Measurements from ENCODE around the gene HPSE2.

Gene HPSE2

DNA sequence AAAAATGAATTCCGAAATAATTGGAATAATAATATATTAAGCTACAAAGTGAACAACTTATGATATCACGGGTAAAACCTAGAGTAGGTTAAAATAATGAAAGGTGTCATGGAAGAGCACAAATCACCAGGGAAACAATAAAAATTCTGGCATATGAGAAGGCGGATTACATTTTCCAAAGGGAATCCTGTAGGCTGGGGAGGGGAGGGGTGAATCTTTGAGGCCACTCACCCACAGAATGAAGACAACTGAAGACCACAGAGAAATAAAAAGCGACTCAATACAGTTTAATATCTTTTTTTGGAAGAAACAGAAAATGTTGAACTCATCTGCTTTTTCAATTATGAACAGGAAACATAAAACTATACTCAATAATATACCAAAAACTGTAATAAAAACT, 659.6 kb downstream of the HPSE2 start:
- DNase-seq (ENCODE audit: low read depth) = no peak
- H3K4me3 ChIP-seq (ENCODE audit: low read depth, low read length) = no peak overlapping the region
- no peak for TF ChIP-seq CTCF (IDR thresholded peaks at IDR 0.05; ENCODE audit: control insufficient read depth, extremely low read depth, insufficient read depth)

DNA sequence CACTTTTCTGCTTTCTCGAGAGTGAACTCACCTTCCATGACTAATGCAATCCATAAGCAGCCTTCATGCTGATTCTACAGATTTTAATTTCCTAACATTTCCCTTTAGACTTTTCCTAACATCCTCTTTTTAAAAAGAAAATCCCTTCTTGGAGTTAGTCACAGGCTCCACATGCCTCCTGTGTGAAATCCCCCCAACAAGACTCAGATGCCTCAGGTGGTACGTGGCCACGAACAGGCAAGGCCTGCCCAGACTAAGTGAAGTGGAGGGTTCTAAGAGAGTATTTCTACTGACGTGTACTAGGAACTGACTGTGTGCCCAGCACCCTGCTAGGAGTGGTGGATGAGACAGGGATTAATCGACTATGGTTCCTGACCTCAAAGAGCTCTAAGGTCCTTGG, 663.1 kb downstream of the HPSE2 start:
- DNase-seq (ENCODE audit: low read depth) = no peak
- no peak for TF ChIP-seq CTCF (IDR thresholded peaks at IDR 0.05; ENCODE audit: control insufficient read depth, extremely low read depth, insufficient read depth)
- no peak overlapping the region for H3K4me3 ChIP-seq (ENCODE audit: low read depth, low read length)

DNA sequence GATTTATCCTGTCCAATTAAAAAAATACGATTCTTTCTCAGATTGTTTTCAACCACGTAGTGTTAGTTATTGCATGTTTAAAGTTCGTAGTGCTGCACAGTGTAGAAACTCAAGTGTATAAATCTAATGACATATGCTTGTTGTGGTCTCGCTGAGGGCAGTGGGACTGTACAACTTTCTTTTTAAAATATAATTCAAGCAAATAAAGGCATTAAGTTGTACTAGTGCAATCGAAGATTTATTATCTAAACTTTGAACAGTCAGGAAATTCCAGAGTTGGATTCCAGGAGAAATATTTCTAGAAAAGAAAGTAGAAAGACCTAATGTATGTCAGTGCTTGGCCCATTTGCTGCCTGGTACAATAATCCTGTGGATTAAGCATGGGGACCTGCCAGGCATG, 664.8 kb downstream of the HPSE2 start:
- no peak for TF ChIP-seq CTCF (IDR thresholded peaks at IDR 0.05; ENCODE audit: control insufficient read depth, extremely low read depth, insufficient read depth)
- H3K4me3 ChIP-seq (ENCODE audit: low read depth, low read length) = no peak overlapping the region
- no peak for DNase-seq (ENCODE audit: low read depth)

DNA sequence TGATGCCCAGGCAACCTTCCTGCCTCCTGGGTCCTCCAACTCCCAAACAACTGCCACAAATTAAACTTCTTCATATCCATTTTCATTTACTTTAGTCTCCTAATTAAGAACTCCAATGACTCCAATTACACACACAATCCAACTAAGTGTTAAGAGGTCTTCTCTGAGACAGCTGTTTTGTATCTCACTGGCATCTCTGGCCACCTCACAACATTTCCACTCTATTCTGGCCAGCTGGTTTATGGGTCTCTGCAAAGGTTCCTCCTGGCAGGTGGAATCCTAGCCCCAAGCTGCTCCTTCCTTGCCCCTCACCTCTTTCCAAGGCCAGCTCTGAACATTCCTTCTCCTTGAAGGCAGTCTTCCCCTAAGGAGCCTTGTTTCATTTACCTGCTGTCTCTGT, 665.8 kb downstream of the HPSE2 start:
- no peak for TF ChIP-seq CTCF (IDR thresholded peaks at IDR 0.05; ENCODE audit: control insufficient read depth, extremely low read depth, insufficient read depth)
- no peak for DNase-seq (ENCODE audit: low read depth)
- H3K4me3 ChIP-seq (ENCODE audit: low read depth, low read length) = no peak overlapping the region

- no peak for DNase-seq (ENCODE audit: low read depth)
- H3K4me3 ChIP-seq (ENCODE audit: low read depth, low read length) = no peak overlapping the region
- no peak for TF ChIP-seq CTCF (IDR thresholded peaks at IDR 0.05; ENCODE audit: control insufficient read depth, extremely low read depth, insufficient read depth)
Measured at GRCh38 chr10:98568551-98568950, 667.1 kb downstream of the HPSE2 start.

DNA sequence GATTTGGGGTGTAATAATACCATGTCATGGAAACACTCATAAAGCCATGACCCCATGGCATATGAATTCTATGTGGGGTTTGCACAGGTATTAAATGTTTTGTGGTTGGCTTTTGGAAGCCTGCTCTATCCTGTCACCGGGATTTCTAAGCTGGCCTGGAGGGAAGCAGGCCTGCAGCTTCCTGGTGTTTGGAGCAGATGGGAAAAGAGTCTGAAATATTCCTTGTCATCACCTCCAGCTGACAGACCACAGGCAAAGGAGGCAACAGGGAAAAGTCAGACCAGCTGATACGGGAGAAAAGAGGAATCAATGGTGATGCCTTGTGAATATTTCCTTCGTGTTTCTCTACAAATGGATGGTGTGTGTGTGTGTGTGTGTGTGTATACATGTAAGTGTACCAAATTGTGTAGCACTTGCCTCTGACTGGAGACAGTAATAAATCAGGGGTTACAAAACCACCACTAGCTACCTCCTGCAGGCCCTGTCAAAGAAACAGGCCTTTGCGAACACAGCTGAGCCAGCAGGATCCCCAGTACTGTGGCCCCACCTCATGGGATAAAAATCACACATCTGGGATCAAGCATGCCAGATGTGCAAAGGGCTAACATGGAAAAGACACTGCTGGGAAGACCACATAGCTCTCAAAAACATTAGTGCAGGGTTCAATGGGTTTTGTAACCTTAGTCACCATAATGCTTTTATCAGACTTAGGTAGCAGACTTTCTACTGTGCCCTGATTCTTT, 668.1 kb downstream of the HPSE2 start:
- TF ChIP-seq CTCF (IDR thresholded peaks at IDR 0.05; ENCODE audit: control insufficient read depth, extremely low read depth, insufficient read depth) = no peak
- no peak for DNase-seq (ENCODE audit: low read depth)
- H3K4me3 ChIP-seq (ENCODE audit: low read depth, low read length) = no peak overlapping the region

- DNase-seq (ENCODE audit: low read depth) = no peak
- TF ChIP-seq CTCF (IDR thresholded peaks at IDR 0.05; ENCODE audit: control insufficient read depth, extremely low read depth, insufficient read depth) = no peak
- H3K4me3 ChIP-seq (ENCODE audit: low read depth, low read length) = no peak overlapping the region
Measured at GRCh38 chr10:98563811-98564210, 671.8 kb downstream of the HPSE2 start.
